LNCAP (cell line): ENCODE data around the gene ZFP36L2.

ENCODE experiments used
- CTCF ChIP-seq: fragments of 450-650 bp; IDR thresholded peaks from 2 replicates; pipeline ENCODE4 v1.5.1; 2017; ENCODE audit warnings: mild to moderate bottlenecking

The ZFP36L2 gene

GRCh38 chr2:43222475-43223309 lies 3.7 kb downstream of the ZFP36L2 start:
- no peak for TF ChIP-seq CTCF

GRCh38 chr2:43221763-43222474 lies 4.5 kb downstream of the ZFP36L2 start:
- no peak for TF ChIP-seq CTCF

GRCh38 chr2:43221124-43221762 lies 5.2 kb downstream of the ZFP36L2 start:
- no peak for TF ChIP-seq CTCF

- TF ChIP-seq CTCF = no peak
Measured at GRCh38 chr2:43220760-43221123, 5.7 kb downstream of the ZFP36L2 start.

- no peak for TF ChIP-seq CTCF
Measured at GRCh38 chr2:43220229-43220751, 6.1 kb downstream of the ZFP36L2 start.

GRCh38 chr2:43219383-43220228 lies 6.8 kb downstream of the ZFP36L2 start:
- no peak for TF ChIP-seq CTCF
